CD4-positive, alpha-beta T cell treated with Interleukin-10 for 1 hour (primary cell): ENCODE results near the gene VSX1.

Source experiments
- DNase-seq: peaks from one replicate; pipeline ENCODE4 v3.0.0-alpha.2; 2020

The VSX1 gene

DNA sequence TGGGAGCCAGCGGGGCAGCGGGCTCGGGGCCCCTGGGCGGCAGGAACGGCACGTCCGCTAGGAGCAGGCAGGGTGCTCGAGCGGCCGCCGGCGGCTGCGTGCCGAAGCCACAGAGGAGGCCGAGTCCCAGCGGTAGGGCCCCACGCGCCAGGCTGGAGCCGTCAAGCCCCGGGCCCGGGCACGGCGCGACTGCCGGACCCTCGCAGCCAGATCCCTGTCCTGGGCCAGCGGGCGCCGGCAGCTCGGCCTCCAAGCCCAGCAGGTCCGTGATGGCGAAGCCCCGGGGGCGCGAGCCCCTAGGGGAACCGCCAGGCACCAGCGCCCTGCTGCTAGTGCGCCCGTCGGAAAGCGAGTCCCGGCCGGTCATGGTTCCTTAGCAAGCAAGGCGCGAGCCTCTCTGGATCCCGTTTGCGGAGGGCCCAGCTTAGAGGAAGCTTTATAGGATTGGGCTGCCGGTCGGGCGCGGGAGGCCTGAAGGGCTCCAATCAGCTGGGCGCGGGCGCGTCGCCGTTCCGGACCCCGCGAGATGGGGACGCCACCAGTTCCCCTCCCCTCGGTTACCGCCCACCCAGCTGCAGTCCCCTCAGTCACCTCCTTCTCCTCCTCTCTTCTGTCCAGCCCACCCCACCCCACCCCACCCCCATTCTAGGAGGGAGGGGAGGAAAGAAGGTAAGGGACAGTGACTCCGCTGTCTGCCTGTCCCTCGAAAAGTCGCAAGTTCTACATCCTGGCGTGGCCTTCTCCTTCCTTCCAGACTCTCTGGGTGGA, at the start of gene VSX1:
TSS of gene VSX1 (minus strand) at position 412 of the 768 bp plus-strand sequence. CDS start at position 367, 45 bp downstream.
- no peak for DNase-seq

DNA sequence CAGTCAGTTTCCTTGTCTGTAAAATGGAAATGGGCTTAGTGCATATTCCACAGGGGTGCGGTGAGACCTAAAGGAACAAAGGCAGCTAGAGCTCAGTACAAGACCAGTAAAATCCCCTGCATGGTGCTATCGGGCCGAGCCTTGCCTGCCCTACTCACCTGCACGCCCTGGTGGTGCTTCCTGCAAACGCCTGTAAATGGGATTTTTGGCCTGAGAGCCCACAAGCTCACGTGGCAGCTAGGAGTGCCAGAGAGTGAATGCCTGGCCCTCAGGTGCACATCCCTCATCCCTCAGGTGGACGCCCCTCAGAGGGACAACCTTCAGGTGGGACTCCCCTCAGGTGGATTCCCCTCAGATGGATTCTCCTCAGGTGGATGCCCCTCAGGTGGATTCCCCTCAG, 48.0 kb upstream of the VSX1 start:
- DNase-seq, result no peak

DNA sequence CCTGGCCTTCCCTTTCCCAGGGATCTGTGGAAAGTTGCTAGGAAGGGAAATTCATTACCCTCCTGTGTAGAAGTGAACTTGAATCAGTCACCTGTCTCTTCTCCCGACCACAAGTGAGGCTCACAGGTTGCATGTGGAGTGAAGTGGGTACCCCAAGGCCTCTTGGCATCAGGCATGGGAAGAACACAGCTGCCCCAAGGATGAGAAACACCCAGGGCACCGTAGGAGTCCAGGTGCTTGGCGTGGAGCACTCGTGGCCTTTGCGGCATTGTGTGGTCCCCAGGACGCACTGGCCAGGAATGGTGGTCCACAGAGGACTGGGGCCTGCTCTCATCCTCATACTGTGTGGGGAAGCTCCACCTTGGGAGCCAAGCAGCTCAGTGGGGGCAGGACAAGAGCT, 47.5 kb upstream of the VSX1 start:
- DNase-seq, result no peak

DNA sequence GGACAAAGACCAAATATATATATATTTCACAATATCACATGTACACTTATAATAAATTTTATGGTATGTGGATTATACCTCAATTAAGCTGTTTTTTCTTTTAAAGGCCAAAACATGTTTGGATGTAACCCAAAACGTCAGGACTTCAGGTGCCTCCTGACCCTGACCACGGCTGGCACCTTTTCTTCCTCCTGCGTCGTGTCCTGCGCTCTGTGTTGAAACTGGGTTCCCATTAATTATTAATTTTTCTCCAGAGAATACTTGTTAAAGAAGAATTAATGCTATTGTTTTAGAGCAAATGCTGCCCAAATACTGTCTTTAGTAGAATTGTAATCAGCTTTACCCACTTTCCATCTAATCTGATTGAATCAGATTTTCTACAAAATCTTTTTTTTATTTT, 46.7 kb upstream of the VSX1 start:
- DNase-seq, result no peak

DNA sequence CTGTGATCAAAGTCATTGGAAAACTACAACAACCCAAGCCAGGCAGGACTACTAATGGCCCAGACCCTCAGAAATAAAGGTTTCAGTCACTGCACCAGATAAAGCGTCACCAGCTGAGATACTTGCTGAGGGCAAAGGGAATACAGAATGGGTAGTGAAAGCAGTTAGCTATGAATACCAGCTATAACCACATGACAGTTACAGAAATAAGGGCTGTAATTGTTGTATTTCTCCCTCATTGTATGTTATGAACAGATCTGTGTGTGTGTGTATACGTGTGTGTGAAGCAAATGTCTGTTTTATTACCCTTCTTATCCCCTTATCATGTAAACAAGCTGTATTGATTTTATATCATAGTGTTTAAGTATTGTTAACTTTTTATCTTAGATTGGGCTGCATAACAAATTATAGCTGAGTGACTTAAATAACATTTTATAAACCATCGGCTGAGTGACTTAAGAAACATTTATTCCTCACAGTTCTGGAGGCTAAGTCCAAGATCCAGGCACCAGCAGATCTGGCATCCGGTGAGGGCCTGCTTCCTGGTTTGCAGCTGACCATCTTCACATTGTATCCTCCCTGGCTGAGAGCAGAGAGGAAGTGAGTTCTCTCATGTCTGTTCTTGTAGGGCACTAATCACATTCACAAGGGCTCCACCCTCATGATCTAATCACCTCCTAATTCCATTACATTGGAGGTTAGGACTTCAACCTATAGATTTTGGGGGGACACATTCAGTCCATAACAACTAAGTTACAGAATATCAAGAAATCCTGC, 46.0 kb upstream of the VSX1 start:
- no peak for DNase-seq

DNA sequence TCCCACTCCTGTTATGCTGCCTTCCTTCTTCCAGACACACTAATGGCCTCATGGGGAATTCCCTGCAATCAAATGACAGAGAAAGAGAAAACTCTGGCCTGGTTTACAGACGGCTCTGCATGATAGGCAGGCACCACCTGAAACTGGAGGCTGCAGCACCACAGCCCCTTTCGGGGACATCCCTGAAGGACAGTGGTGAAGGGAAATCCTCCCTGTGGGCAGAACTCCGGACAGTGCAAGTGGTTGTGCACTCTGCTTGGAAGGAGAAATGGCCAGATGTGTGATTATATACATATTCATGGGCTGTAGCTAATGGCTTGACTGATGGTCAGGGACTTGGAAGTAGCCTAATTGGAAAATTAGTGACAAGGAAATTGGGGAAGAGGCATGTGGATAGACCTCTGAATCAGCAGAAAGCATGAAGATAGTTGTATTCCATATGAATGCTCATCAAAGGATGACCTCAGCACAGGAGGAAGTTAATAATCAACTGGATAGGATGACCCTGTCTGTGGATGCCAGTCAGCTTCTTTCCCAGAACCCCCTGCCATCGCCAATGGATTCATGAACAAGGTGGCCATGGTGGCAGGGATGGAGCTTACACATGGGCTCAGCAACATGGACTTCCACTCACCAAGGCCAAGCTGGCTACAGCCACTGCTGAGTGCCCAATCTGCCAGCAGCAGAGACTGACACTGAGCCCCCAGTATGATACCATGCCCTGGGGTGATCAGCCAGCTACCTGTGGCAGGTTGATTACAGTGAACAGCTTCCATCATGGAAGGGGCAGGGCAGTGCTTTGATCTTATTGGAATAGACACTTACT, 44.5 kb upstream of the VSX1 start:
- no peak for DNase-seq

DNA sequence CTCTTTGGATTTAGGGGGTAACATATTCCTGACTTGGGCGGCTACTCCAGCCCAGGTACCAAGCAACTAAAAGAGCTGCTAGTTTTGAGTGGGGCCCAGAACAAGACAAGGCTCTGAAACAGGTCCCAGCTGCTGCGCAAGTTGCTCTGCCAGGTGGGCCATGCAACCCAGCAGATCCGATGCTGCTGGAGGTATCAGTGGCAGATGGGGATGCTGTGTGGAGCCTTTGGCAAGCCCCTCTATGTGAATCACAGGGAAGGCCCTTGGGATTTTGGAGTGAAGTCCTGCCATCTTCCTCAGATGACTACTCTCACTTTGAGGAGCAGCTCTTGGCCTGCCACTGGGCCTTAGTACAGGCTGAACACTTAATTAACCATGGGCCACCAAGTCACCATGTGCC, 43.7 kb upstream of the VSX1 start:
- no peak for DNase-seq

DNA sequence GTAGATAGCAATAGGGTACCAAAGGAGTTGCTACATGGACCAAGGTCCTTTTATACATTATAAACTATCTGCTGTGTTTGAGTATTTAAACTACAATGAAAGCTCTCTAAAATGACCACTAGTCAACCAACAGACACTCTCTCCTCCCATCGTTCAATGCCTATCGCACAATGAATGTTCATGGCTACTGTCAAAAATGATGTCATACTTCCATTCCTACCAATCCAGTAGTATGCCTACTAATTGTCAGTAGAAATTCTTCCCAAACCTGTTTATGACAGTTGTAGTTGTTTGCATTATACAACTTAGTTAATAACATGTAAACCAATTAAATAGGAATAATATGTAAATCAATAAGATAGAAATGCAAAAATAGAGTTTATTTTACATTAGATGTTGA, 39.0 kb upstream of the VSX1 start:
- no peak for DNase-seq

DNA sequence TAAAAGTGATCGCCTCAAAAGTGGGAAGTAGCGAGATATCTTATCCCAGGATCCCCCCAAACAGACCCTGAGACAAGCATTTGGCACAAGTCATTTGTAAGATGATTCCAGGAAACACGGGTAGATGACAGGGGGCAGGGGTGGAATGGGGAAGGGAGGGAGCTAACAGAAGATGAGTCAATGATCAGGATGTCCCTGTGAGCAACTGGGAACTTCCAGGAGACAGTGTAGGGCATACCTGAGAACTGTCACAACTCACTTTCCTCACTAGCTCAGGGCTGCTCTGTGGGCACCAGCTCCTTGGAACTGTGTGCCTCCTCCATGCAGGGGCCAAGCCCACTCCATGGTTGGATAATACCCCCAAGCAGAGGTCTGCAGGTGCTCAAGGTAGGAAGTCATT, 38.5 kb upstream of the VSX1 start:
- no peak for DNase-seq

DNA sequence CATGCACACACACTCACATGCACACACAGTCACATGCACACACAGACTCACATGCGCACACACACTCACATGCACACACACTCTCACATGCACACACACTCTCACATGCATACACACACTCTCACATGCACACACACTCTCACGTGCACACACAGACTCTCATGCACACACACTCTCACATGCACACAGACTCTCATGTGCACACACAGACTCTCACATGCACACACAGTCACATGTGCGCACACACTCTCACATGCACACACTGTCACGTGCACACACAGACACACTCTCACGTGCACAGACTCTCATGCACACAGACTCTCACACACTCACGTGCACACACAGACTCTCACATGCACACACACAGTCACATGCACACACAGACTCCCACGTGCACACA, 36.6 kb upstream of the VSX1 start:
- no peak for DNase-seq

DNA sequence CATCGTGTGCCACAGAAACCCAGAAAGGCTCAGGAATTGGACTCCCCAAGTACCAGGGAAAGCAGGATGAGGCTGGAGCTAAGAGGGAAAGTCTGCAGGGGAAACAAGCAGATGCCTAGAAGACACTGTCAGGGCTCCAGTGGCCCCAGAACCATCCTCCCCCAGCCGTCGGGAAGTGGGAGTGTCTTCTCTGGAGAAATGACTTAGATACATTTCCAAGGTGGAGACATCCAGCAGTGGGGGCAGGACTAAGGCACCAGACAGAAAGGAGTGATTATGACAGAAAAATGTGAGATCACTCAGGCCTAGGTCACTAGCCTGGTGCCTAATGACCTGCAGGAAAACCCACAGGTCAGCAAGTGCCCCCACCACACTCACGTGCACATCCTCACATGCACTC, 36.0 kb upstream of the VSX1 start:
- DNase-seq, result no peak

DNA sequence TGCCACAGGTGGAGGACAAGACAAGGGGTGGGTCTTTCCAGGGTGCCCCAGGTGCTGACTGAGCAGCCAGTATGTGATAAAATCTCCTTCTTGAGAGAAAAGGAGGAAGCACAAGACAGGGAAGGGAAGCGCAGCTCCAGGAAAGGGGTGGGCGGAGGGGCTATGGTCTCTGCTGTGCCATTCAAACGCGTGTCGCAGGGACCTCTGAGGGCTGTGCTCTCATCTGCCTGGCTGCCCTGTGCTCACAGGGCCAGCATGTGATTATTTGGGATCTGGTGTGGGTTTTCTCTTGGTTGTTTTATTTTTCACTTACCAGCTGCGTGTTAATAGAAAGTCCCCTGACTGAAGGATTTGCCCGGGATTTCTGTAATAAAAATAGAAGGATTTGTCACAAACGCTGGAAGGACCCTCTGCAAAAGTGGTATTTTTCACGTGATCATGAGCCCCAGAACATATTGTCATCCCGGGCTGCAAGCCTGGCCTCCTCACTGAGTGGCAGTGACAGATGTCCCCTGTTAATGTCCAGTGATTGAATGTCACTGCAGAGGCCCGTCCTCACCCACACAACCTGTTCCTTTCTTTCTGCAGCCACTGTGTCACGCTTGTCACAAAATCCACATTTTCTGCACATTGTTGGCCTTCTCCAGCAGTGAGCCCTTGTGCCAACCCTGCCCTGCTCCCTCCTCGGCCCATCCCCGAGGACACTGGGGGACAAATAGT, 35.0 kb upstream of the VSX1 start:
- no peak for DNase-seq

DNA sequence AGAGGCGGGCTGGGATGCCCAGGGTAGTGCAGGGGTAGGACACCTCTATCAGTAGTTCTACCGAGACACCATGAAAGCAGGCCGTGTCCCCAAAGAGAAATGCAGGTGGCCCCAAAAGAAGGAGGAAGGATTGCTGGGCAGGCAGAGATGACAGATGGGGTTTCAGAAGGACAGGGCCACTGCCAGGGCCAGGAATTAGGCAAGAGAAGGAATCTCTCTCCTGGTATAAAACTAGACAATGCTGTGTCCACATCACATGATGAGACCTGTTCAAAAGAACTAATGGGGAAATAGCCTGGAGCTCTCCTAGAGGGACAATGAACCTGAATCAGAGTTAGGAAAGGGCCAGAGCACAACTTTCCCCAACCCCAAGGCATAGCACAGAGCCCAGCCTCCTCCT, 21.6 kb upstream of the VSX1 start:
- DNase-seq, result no peak

DNA sequence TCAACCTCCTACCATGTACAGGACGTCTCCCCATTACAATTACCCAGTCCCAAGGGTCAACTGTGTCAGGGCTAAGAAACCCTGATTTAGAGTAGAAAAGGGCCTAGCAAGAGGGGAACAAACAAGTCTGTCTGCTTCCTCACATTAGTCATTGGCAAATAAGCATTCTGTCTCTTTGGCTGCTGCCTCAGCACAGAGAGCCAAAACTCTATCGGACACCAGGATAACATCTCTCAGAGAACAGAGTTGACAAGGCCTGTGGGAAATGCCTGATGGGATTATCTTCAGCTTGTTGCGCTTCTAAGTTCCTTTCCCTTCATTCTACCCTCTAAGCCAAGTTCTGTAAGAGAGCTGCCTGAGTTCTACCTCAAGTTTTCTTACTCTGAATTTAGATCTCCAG, 19.0 kb upstream of the VSX1 start:
- DNase-seq, result no peak

DNA sequence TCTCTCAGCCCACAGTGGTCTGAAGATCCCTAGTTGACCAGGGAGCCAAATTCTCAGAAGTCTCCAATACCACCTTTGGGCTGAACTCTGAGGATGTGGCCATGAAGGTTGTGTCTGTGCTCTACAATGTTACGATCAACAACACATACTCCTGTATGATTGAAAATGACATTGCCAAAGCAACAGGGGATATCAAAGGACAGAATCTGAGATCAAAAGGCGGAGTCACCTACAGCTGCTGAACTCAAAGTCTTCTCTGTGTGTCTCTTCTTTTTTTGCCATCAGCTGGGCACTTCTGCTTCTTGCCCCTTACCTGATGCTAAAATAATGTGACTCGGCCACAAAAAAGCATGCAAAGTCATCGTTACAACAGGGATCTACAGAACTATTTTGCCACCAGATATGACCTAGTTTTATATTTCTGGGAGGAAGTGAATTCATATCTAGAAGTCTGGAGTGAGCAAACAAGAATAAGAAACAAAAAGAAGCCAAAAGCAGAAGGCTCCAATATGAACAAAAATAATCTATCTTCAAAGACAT, 17.7 kb upstream of the VSX1 start:
- no peak for DNase-seq

DNA sequence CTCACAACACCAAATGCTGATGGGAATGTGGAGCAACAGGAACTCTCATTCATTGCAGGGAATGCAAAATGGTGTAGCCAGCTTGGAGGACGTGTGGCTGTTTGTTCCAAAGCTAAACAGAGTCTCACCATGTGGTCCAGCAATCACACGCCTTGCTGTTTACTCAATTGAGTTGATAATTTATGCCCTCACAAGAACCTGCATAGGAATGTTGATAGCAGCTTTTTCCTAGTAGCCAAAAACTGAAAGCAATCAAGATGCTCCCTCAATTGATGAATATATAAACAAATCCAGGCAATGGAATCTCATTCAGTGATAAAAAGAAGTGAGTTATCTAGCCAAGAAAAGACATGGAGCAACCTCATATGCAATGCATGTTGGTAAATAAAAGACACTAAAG, 15.6 kb upstream of the VSX1 start:
- no peak for DNase-seq

DNA sequence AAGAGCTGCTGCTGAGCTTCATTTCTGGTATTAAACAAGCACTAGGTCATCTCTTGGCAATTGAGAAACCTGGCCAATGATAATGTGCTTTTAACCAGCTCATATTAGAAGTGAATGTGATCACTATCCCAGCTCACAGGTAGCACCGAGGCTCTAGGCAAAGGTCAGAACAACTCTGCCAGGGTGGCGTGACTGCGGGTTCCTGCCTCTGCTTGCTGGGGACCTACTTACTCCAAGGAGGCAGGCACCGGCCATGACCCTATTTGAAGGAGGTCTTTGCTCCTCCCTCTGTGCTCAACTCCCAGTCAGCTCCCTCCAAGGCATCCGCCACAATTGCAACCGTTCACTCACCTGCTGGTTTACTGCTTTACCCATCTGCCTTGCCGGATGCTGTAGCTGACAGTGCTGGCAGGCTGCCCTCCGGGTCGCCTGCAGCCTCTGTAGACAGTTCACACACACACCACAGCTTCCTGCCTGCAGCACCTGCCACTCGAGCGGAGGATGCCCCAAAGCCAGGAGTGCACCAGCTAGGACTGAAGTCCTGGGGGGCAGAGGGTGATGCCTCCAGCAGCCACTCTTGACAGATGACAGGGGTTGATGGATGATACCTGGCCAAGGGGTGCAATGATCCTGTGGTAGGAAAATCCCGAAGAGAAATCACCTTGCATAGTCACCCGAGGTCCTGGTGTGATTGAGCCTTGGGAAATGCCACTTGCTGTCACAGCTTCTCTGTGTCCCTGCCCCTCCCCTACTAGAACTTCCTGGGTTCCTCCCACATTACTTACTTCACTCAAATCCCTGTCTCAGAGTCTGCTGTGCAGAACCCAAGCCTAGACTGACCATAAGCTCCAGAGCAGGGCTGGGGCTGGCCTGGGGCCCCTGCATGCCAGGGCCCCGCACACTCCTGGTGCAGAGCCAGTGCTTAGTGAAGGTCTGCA, 8.8 kb upstream of the VSX1 start:
- peak; percentile 80 for DNase-seq

DNA sequence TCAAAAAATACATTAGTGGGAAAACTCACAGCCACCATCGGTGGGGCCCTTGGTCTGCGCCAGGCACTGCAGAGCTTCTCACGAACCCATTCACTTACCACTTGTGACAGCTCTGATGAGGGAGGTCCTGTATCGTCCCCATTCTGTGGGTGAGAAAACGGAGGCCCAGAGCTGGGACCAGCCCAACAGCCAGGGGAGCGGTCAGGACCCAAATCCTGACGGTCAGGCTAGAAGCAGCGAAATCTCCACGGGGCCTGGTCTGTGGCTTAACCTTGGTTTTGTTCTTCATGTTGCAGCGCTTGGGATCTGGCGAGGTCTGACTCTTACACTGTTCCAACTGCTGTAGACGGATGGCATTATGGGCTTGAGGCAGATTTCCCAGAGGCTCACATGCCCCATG, 7.7 kb upstream of the VSX1 start:
- no peak for DNase-seq

DNA sequence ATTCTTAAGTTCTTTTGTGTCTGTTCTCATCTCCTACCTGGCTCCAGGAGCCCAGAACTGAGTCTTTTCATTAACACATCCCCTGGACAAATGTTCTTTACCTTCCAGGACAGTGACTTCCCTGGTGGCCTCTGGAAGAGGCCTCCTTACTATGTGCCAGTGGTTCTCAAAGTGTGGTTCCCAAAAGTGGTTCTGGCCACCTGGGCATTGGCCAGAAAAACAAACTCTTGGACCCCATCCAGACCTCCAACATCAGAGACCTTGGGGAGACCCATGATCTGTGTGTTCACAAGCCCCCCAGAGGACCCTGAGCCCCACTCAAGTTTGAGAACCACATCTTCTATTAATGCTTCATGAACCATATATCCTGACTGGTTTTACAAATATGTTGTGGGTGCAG, 7.2 kb upstream of the VSX1 start:
- no peak for DNase-seq

DNA sequence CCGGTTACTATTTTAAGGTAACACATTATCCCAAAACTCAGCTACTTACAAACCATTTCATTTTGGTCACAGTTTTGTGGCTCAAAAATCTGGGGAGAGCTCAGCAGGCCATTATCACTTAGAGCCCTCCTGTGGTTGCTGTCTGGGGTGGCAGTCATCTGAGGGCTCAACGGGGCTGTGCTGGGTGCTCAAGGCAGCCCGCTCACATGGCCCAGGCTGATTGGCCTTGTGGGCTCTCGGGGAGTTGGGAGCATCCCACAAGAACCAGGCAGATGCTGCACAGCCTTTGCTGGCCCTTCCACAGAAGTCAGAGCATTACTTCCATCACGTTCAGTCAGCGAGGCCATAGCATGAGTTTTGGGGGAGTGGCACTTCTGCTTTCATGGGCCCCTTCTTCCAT, 6.3 kb upstream of the VSX1 start:
- DNase-seq, result no peak

DNA sequence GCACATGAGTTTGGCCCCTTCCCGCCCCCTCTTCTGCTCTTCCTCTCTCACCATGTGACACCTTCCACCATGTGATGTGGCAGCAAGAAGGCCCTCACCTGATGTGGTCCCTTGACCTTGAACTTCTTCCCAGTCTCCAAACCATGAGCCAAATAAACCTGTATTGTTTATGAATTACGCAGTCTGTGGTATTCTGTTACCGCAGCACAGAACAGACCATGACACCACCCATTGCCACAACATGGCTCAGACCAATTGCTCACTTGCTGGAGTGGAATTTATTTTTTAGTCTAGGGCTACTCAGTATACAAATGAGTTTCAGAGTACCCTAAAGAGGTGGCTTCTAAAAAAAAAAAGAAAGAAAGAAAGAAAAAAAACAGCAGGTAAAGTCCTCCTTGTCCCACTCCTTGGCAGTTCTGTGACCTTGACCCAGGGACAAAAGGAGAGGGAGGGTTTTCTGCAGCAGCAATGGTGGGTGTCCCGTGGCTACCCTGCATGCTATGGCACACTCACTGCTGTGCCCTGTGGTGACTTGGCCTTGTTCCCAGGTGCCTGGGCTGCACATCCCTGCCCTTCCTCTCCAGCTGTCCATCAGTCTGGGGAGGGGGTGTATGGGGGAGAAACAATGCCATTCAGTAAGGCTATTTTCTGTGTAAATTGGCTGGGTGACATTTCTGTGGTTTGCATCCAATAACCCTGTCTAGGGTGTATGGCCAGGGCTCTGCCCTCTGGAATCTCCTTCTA, 5.4 kb upstream of the VSX1 start:
- no peak for DNase-seq
